Hepatocyte (in vitro differentiated cells): ENCODE measurements around the gene C19orf73. TPM values are rescaled to one million over a fixed set of nuclear protein-coding genes. Genes with fewer than 3 reads are reported as not detected.
A peak's percentile ranks its signal among the peaks of the same experiment; 100 is the strongest.

Source experiments
- DNase-seq: peaks from one replicate; pipeline ENCODE4 v3.0.0-alpha.2; 2016; ENCODE audit warnings: low spot score
- H2AFZ ChIP-seq: fragments of 200-600 bp; sonication (generic); 2 replicates; pipeline ENCODE4 v1.6.0; 2016; ENCODE audit warnings: antibody characterized with exemption, mild to moderate bottlenecking
- H3K27ac ChIP-seq: fragments of 200-600 bp; sonication (generic); 2 replicates; pipeline ENCODE4 v1.5.1; 2016; ENCODE audit warnings: mild to moderate bottlenecking
- H3K27me3 ChIP-seq: fragments of 200-600 bp; sonication (generic); 2 replicates; pipeline ENCODE4 v1.6.1; 2016
- H3K36me3 ChIP-seq: fragments of 200-600 bp; sonication (generic); replicated peaks from 2 replicates; pipeline ENCODE4 v1.5.1; 2016; ENCODE audit warnings: low read depth; ENCODE audit not compliant: insufficient read depth
- H3K4me1 ChIP-seq: fragments of 200-600 bp; sonication (generic); 2 replicates; pipeline ENCODE4 v1.5.1; 2016; ENCODE audit warnings: mild to moderate bottlenecking, moderate library complexity; ENCODE audit not compliant: insufficient read depth
- H3K4me2 ChIP-seq: fragments of 200-600 bp; sonication (generic); 2 replicates; pipeline ENCODE4 v1.6.0; 2016
- H3K4me3 ChIP-seq: fragments of 200-600 bp; sonication (generic); 2 replicates; pipeline ENCODE4 v1.5.1; 2016; ENCODE audit warnings: mild to moderate bottlenecking
- H3K79me2 ChIP-seq: fragments of 200-600 bp; sonication (generic); 2 replicates; pipeline ENCODE4 v1.6.0; 2017; ENCODE audit warnings: mild to moderate bottlenecking
- H3K9me2 ChIP-seq: fragments of 200-600 bp; sonication (generic); replicated peaks from 2 replicates; pipeline ENCODE4 v1.6.0; 2017; ENCODE audit warnings: mild to moderate bottlenecking; ENCODE audit not compliant: insufficient read depth
- H3K9me3 ChIP-seq: fragments of 200-600 bp; sonication (generic); 2 replicates; pipeline ENCODE4 v1.5.1; 2016; ENCODE audit warnings: low read depth, mild to moderate bottlenecking
- H4K20me1 ChIP-seq: fragments of 200-600 bp; sonication (generic); 2 replicates; pipeline ENCODE4 v1.6.0; 2016; ENCODE audit warnings: mild to moderate bottlenecking; ENCODE audit not compliant: insufficient read depth, poor library complexity, severe bottlenecking
- CTCF ChIP-seq: fragments of 200-600 bp; sonication (generic); IDR thresholded peaks from 2 replicates; pipeline ENCODE4 v1.5.1; 2016; ENCODE audit warnings: antibody characterized with exemption, mild to moderate bottlenecking; ENCODE audit not compliant: poor library complexity
- EZH2 ChIP-seq: fragments of 200-600 bp; sonication (generic); IDR thresholded peaks from 2 replicates; pipeline ENCODE4 v1.6.1; 2016; ENCODE audit warnings: antibody characterized with exemption, mild to moderate bottlenecking, borderline replicate concordance
- EZH2phosphoT487 ChIP-seq: fragments of 200-600 bp; sonication (generic); IDR thresholded peaks from one replicate; pipeline ENCODE4 v1.6.1; 2018; ENCODE audit warnings: antibody characterized with exemption, mild to moderate bottlenecking, low read depth, moderate library complexity; ENCODE audit not compliant: unreplicated experiment, severe bottlenecking
- WGBS: methylation state at CpG from one replicate; pipeline ENCODE4 v1.1.6; 2016; ENCODE audit warnings: low lambda C conversion rate; ENCODE audit errors: missing lambda C conversion rate; 5-methylcytosine and 5-hydroxymethylcytosine counted together
- polyA plus RNA-seq: library from polyadenylated mRNA; unstranded; fragments of >200 nt; fragmentation: Nextera tagmentation; extraction: Ambion mirVana; gene quantifications from 2 replicates; pipeline ENCODE4 v1.2.1, GENCODE V29; 2016
- total RNA-seq: library from RNA; depleted of rRNA; stranded (reverse); fragments of >200 nt; gene quantifications from 2 replicates; pipeline ENCODE4 v1.2.3, GENCODE V29; 2014

Gene C19orf73
- total and polyA plus RNA-seq, 2 experiments from 2014 or later = 1.9 to 2.7 TPM

GRCh38 chr19:49117677-49118564 is 1.0 kb downstream of the C19orf73 start:
- Histone ChIP-seq H3K36me3 (no peaks in the 10 kb centered on the region), H3K27me3 (peaks cover 7% of the 10 kb centered on the region), H3K79me2 (no peaks in the 10 kb centered on the region), H3K9me3 (no peaks in the 10 kb centered on the region), H2AFZ (peak overlapping the region; percentile 56), H4K20me1 (no peaks in the 10 kb centered on the region), H3K4me3 (peak overlapping the region; percentile 18), H3K27ac (peak overlapping the region; percentile 94), H3K4me2 (peak overlapping the region; percentile 89), H3K9me2 (no peaks in the 10 kb centered on the region), H3K4me1 (peaks cover 16% of the 10 kb centered on the region)
- 79% methylated on average over 25 of the region's 26 CpGs for WGBS
- DNase-seq = no peak
- TF ChIP-seq CTCF (no peak), EZH2phosphoT487 (no peak), EZH2 (no peak)

- Histone ChIP-seq H3K4me1 (peaks cover 16% of the 10 kb centered on the region), H3K9me2 (no peaks in the 10 kb centered on the region), H3K27me3 (peaks cover 7% of the 10 kb centered on the region), H3K79me2 (no peaks in the 10 kb centered on the region), H3K4me2 (no peak overlapping the region), H3K27ac (no peak overlapping the region), H4K20me1 (no peaks in the 10 kb centered on the region), H2AFZ (no peak overlapping the region), H3K9me3 (no peaks in the 10 kb centered on the region), H3K4me3 (no peak overlapping the region), H3K36me3 (no peaks in the 10 kb centered on the region)
- 64% methylated on average over 1 of the region's 1 CpG for WGBS
- TF ChIP-seq EZH2phosphoT487 (no peak), CTCF (no peak), EZH2 (no peak)
- DNase-seq = no peak
These were observed 2.4 kb downstream of the C19orf73 start for GRCh38 chr19:49116544-49116943.

GRCh38 chr19:49114630-49115363 is 4.1 kb downstream of the C19orf73 start:
- Histone ChIP-seq H4K20me1 (no peaks in the 10 kb centered on the region), H3K9me2 (no peaks in the 10 kb centered on the region), H3K27ac (peak overlapping the region; percentile 94), H3K4me1 (peaks cover 15% of the 10 kb centered on the region), H3K4me2 (peak overlapping the region; percentile 99), H3K27me3 (no peaks in the 10 kb centered on the region), H3K36me3 (no peaks in the 10 kb centered on the region), H3K79me2 (no peaks in the 10 kb centered on the region), H3K9me3 (no peaks in the 10 kb centered on the region), H2AFZ (peak overlapping the region; percentile 84), H3K4me3 (peak overlapping the region; percentile 94)
- WGBS = 6% methylated on average over 52 of the region's 68 CpGs
- TF ChIP-seq CTCF (no peak), EZH2 (no peak), EZH2phosphoT487 (no peak)
- peak; percentile 81 for DNase-seq
